GM19023 (cell line): ENCODE data around the gene MAGI2.

Experiments used
- ATAC-seq: cut with Tn5 transposase; IDR thresholded peaks from one replicate; pipeline ENCODE4 v1.9.1; 2021; ENCODE audit warnings: mild to moderate bottlenecking, moderate library complexity; ENCODE audit not compliant: unreplicated experiment

MAGI2 gene

GRCh38 chr7:78172933-78173591 lies 1280.4 kb downstream of the MAGI2 start:
- no peak for ATAC-seq

- ATAC-seq = no peak
Measured at GRCh38 chr7:78172267-78172757, 1281.2 kb downstream of the MAGI2 start.

GRCh38 chr7:78171398-78171797 lies 1282.1 kb downstream of the MAGI2 start:
- no peak for ATAC-seq

DNA sequence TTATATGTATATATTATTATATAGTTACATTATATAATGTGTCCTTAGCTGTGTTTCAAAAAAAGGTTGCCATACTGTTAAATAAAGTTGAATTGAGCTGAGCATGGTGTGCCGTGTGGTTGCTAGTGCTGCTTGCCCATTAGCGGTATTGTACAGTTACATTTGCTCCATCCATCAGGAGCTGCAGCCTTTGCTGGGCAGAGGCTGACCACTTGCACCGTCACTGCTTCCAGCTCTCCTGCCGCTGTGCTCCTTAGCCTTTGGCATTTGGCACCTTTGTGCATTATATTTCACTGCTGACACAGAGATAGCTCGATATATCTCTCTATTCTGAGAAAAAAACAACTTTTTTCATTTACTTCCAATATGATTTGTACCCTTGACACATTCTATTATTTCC lies 1282.7 kb downstream of the MAGI2 start:
- ATAC-seq = no peak

DNA sequence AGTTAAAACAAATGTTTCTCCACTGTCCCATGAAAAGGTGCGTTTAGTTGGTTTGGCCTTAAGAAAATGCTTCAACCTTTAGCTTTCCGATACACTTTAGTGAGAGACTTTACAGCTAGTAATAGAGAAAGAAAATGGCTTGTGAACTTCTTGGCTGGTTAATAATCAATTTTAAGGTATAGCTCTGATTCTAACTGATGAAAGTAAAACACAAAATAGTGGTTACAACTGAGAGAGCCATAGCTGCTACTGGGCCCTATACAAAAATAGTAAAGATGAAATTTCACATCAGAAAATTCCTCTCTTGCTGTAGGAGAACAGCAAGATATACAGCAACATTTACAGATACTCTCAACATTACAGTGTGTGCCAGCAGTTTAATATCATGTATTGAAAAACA lies 1283.5 kb downstream of the MAGI2 start:
- no peak for ATAC-seq

- no peak for ATAC-seq
Measured at GRCh38 chr7:78168865-78169264, 1284.6 kb downstream of the MAGI2 start.

DNA sequence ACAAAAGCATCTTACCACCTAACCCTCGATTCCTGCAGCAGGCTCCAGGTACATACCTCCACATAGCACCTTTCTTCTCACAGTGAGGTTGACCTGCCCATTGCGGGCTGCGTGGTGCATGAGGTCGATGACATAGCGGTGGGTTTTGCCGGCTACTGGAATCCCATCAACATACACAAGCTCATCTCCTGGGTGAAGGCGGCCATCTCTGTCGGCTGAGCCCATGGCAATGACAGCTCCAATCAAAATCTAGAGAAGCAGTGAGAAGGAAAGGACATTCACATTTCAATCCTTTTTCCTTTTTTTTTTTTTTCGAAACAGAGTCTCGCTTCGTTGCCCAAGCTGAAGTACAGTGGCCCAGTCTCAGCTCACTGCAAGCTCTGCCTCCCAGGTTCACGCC lies 1285.6 kb downstream of the MAGI2 start:
- ATAC-seq = no peak

GRCh38 chr7:78165854-78166253 lies 1287.6 kb downstream of the MAGI2 start:
- ATAC-seq = no peak

DNA sequence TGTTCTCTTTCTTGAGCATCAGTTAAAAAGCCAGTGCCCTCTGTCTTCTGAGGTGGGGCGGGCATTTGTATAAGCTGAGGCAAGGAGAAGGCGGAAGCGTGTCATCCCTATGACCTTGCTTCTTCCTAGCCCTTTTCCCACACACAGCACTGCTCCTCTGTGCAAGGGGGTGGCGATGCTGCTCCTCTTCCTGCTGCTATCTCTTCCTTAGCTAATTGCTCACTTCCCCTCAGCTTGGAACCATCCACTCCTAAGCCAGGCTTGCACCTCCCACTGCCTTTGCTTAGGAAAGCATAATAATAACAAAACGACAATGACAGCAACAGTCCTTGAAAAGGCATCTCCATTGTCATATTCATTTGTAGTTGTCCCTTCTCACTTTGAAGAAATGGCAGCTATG lies 1288.0 kb downstream of the MAGI2 start:
- ATAC-seq = no peak

DNA sequence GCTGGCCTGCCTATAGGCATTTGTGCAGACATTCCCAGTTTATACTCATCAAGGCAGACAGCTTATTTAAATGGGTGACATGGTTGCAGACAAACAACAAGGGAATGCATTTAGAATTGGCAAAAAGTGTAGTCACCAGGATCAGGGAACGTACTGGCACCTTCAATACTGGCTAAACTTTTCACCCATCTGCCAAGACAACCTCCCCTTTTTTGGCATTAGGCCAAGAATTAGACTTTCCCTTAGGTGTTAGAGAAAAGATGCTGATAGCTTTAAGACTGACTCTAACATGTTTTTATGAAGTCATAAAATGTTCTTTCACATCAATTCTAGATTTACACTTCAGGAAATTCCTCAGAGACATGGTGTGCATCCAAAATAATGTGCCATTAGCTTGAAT lies 1289.0 kb downstream of the MAGI2 start:
- no peak for ATAC-seq

GRCh38 chr7:78161781-78162180 lies 1291.7 kb downstream of the MAGI2 start:
- ATAC-seq = no peak

DNA sequence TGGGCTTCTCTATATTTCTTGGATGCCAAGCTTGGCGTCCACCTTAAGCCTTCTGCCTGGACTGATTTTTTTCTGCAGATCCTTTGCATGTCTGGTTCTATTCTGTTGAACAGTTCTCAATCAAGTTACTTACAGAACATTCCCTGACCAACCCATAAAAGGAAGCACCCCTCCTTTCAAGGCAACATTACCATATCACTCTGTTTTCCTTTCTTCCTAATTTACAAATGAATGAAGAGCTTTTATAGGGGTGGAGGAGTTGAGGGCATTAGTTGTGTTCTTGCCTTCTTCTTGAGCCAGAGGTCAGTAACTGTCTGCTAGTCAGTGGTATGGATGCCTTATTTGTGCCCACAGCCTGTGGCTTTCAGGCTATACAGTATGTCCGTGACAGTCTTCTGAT lies 1293.9 kb downstream of the MAGI2 start:
- no peak for ATAC-seq

DNA sequence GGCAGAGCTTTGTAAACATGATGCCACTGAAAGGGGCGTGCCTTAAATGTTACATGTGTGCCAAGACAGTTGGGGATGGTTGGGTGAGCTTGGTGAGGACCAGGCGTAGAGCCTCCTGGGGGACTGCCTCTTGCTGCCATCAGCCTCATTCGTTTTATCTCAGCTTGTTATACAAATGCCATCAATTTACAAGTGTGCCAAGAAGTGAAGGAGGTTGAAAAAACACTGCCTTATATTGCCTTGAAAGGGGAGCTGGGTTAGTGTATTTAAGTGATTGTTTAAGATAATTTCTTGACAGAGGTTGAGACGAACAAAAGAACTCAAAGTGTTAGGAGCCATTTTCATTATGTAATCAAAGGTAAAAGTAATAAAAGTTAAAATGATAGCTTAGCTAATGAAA lies 1300.2 kb downstream of the MAGI2 start:
- ATAC-seq = no peak

- ATAC-seq = no peak
Measured at GRCh38 chr7:78151229-78151628, 1302.2 kb downstream of the MAGI2 start.

- ATAC-seq = no peak
Measured at GRCh38 chr7:78149787-78150186, 1303.7 kb downstream of the MAGI2 start.

- ATAC-seq = no peak
Measured at GRCh38 chr7:78148166-78148894, 1305.1 kb downstream of the MAGI2 start.

DNA sequence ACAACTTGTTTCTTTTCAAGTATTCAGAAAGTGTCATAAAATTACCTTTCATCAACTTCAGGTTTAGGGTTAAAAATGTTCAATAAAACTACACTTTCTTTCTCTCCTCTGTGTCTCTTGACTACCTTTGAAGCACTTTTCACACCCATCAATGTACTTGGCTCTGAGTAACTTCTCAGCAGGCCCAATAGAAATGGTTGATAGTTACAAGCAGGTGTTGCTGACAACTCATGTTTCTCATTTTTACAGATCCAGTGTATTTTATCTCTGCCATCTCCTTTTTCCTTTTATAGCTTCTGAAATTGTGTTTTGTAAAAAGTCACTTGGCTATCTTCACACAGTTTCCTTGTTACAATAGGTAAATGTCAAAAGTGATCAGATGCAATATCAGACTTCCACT lies 1306.9 kb downstream of the MAGI2 start:
- no peak for ATAC-seq

GRCh38 chr7:78143661-78144060 lies 1309.8 kb downstream of the MAGI2 start:
- ATAC-seq = no peak

DNA sequence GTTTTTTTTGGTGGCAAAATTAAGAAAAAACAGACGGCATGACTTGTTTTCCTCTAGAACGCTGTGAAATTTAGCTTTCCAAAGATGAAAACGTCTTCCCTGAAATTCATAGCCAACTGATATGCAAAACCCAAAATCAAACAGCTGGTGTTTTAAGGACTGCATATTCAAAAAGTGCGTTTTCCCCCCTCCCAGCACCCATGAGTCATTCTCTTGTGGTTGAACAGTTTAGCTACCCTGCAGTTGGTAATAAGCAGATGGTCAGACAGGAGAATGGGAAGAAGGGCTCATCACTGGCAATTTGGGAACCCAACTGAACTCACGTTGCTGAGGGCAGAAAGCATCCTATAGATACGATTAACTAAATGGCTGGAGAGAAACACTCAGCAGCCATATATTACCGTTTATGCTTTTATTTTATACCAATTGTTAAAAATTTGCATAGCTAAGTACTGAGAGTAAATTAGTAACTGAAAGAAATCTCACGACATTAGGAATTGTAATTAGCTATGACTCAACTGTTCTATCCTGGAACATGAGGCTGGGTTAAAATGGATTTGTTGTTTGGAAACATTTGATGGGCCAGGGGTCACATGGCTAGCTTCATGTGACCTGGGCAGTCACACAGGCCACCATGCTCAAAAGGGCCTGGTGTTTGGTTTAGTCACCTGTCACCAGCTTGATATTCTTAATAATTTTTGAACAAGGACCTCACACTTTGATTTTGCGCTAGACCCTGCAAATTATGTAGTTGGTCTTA lies 1311.8 kb downstream of the MAGI2 start:
- no peak for ATAC-seq

GRCh38 chr7:78140109-78140508 lies 1313.4 kb downstream of the MAGI2 start:
- no peak for ATAC-seq

GRCh38 chr7:78139335-78139734 lies 1314.1 kb downstream of the MAGI2 start:
- no peak for ATAC-seq

GRCh38 chr7:78134774-78135173 lies 1318.7 kb downstream of the MAGI2 start:
- no peak for ATAC-seq
